ENCODE measurements around the gene SUCNR1.
A peak's percentile ranks its signal among the peaks of the same experiment; 100 is the strongest.

SUCNR1 gene

DNA sequence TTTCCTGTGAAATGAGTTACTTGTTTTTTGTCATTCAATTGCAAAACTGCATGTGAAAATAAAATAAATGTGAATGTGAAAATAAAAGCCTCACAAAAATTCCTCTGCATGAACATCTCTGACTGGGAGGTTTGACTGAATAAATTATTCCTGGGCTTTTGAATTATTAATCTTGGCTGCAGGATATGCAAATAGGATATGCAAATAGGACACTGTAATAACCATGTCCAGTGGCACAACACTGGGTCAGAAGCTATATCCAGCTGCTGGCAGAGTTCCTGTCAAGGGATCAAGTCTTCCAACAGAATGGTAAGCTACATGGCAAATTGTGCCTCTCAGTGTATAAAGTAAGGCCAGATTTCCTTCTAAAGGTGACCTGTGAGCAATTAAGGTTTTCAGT, at the start of gene SUCNR1:
TSS of gene SUCNR1 (plus strand) at position 246 of the 400 bp plus-strand sequence. CDS start 6,250 bp downstream, outside the sequence.
- TF ChIP-seq EZH2 (IDR thresholded peaks at IDR 0.05; ENCODE audit: borderline replicate concordance, low read depth, low read length, severe bottlenecking) = no peak
- TF ChIP-seq, protein P1, sequence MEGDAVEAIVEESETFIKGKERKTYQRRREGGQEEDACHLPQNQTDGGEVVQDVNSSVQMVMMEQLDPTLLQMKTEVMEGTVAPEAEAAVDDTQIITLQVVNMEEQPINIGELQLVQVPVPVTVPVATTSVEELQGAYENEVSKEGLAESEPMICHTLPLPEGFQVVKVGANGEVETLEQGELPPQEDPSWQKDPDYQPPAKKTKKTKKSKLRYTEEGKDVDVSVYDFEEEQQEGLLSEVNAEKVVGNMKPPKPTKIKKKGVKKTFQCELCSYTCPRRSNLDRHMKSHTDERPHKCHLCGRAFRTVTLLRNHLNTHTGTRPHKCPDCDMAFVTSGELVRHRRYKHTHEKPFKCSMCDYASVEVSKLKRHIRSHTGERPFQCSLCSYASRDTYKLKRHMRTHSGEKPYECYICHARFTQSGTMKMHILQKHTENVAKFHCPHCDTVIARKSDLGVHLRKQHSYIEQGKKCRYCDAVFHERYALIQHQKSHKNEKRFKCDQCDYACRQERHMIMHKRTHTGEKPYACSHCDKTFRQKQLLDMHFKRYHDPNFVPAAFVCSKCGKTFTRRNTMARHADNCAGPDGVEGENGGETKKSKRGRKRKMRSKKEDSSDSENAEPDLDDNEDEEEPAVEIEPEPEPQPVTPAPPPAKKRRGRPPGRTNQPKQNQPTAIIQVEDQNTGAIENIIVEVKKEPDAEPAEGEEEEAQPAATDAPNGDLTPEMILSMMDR (IDR thresholded peaks at IDR 0.05; ENCODE audit: borderline replicate concordance, extremely low read depth, low read length, poor library complexity, severe bottlenecking) = no peak
- Histone ChIP-seq H3K9me3 (ENCODE audit: insufficient read depth, low read length, severe bottlenecking) (no peaks in the 10 kb centered on the region), H3K27me3 (ENCODE audit: insufficient read depth, low read length, poor library complexity) (no peaks in the 10 kb centered on the region), H3K4me2 (ENCODE audit: insufficient read depth, low read length) (no peak within 1 kb of the TSS), H2AFZ (ENCODE audit: low read depth, low read length) (no peak within 1 kb of the TSS), H3K27ac (ENCODE audit: low read length) (peak within 1 kb of the TSS; percentile 29; the same call in 1 of the 2 replicates), H3K9ac (ENCODE audit: low read depth, low read length) (no peak within 1 kb of the TSS), H4K20me1 (ENCODE audit: insufficient read depth, low read length) (no peaks in the 10 kb centered on the region), H3K79me2 (ENCODE audit: insufficient read depth, low read length) (no peaks in the 10 kb centered on the region), H3K4me3 (ENCODE audit: low read depth in 1 of 2, low read length in 2 of 2) (no peak within 1 kb of the TSS), H3K4me1 (ENCODE audit: insufficient read depth, low read length) (peaks cover 48% of the 10 kb centered on the region), H3K36me3 (ENCODE audit: insufficient read depth, low read length) (no peaks in the 10 kb centered on the region)
- ATAC-seq (ENCODE audit: insufficient read depth, low read depth) = no peak
- DNase-seq = no peak

DNA sequence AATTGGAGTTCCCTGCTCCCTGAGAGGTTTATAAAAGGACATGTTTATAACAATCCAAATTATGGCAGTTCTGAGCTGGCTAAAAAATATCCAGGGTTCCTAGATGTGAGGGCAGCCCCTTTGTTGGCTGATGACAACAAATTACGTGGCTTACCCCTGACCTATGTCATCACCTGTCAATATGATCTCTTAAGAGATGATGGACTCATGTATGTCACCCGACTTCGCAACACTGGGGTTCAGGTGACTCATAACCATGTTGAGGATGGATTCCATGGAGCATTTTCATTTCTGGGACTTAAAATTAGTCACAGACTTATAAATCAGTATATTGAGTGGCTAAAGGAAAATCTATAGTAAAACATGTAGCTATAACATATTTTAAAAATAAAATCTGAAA, 45.6 kb upstream of the SUCNR1 start:
- peaks cover 3% of the 10 kb centered on the region; the same call in 1 of the 2 replicates for H3K4me1 ChIP-seq (ENCODE audit: insufficient read depth, low read length)
- H4K20me1 ChIP-seq (ENCODE audit: insufficient read depth, low read length) = no peaks in the 10 kb centered on the region
- H3K4me2 ChIP-seq (ENCODE audit: insufficient read depth, low read length) = no peak overlapping the region
- H3K36me3 ChIP-seq (ENCODE audit: insufficient read depth, low read length) = no peaks in the 10 kb centered on the region
- TF ChIP-seq, protein P1 (IDR thresholded peaks at IDR 0.05; ENCODE audit: borderline replicate concordance, extremely low read depth, low read length, poor library complexity, severe bottlenecking) = no peak
- TF ChIP-seq EZH2 (IDR thresholded peaks at IDR 0.05; ENCODE audit: borderline replicate concordance, low read depth, low read length, severe bottlenecking) = no peak
- no peak overlapping the region for H3K4me3 ChIP-seq (ENCODE audit: low read depth in 1 of 2, low read length in 2 of 2)
- H3K9ac ChIP-seq (ENCODE audit: low read depth, low read length) = no peak overlapping the region
- ATAC-seq (ENCODE audit: insufficient read depth, low read depth) = no peak
- DNase-seq = no peak
- H3K79me2 ChIP-seq (ENCODE audit: insufficient read depth, low read length) = no peaks in the 10 kb centered on the region
- H3K27ac ChIP-seq (ENCODE audit: low read length) = no peak overlapping the region
- peaks cover 3% of the 10 kb centered on the region for H3K9me3 ChIP-seq (ENCODE audit: insufficient read depth, low read length, severe bottlenecking)
- H3K27me3 ChIP-seq (ENCODE audit: insufficient read depth, low read length, poor library complexity) = no peaks in the 10 kb centered on the region
- H2AFZ ChIP-seq (ENCODE audit: low read depth, low read length) = no peak overlapping the region

- H3K27me3 ChIP-seq (ENCODE audit: insufficient read depth, low read length, poor library complexity) = no peaks in the 10 kb centered on the region
- no peaks in the 10 kb centered on the region for H3K9me3 ChIP-seq (ENCODE audit: insufficient read depth, low read length, severe bottlenecking)
- H3K36me3 ChIP-seq (ENCODE audit: insufficient read depth, low read length) = no peaks in the 10 kb centered on the region
- peak overlapping the region; percentile 45 for H3K27ac ChIP-seq (ENCODE audit: low read length)
- H4K20me1 ChIP-seq (ENCODE audit: insufficient read depth, low read length) = no peaks in the 10 kb centered on the region
- peaks cover 21% of the 10 kb centered on the region for H3K4me1 ChIP-seq (ENCODE audit: insufficient read depth, low read length)
- no peak overlapping the region for H3K4me2 ChIP-seq (ENCODE audit: insufficient read depth, low read length)
- H3K79me2 ChIP-seq (ENCODE audit: insufficient read depth, low read length) = no peaks in the 10 kb centered on the region
- TF ChIP-seq, protein P1 (IDR thresholded peaks at IDR 0.05; ENCODE audit: borderline replicate concordance, extremely low read depth, low read length, poor library complexity, severe bottlenecking) = no peak
- TF ChIP-seq EZH2 (IDR thresholded peaks at IDR 0.05; ENCODE audit: borderline replicate concordance, low read depth, low read length, severe bottlenecking) = no peak
- no peak overlapping the region for H2AFZ ChIP-seq (ENCODE audit: low read depth, low read length)
- ATAC-seq (ENCODE audit: insufficient read depth, low read depth) (peak; percentile 72), DNase-seq (peak; percentile 33)
- H3K9ac ChIP-seq (ENCODE audit: low read depth, low read length) = no peak overlapping the region
- no peak overlapping the region for H3K4me3 ChIP-seq (ENCODE audit: low read depth in 1 of 2, low read length in 2 of 2)
These were observed 37.5 kb upstream of the SUCNR1 start for GRCh38 chr3:151835751-151836525.
